Mesothelial cell of epicardium (in vitro differentiated cells): ENCODE data around the gene TSFM. TPM values are rescaled to one million over a fixed set of nuclear protein-coding genes. Genes with fewer than 3 reads are reported as not detected.

Source experiments
- DNase-seq, 2 experiments: peaks; one replicate each; pipeline ENCODE4 v3.0.0; 2021; ENCODE audit warnings: low spot score in 2 of 2; ENCODE audit not compliant: unreplicated experiment in 2 of 2
- H3K27ac Mint-ChIP-seq: 2 replicates; pipeline ENCODE4 v1.8.0; 2021; ENCODE audit warnings: mixed read lengths
- H3K27me3 Mint-ChIP-seq: 2 replicates; pipeline ENCODE4 v1.8.0; 2021; ENCODE audit warnings: low read depth, mixed read lengths
- H3K36me3 Mint-ChIP-seq: 2 replicates; pipeline ENCODE4 v1.8.0; 2021; ENCODE audit warnings: mixed read lengths
- H3K4me1 Mint-ChIP-seq: 2 replicates; pipeline ENCODE4 v1.8.0; 2021; ENCODE audit warnings: mixed read lengths
- H3K4me3 Mint-ChIP-seq: 2 replicates; pipeline ENCODE4 v1.8.0; 2021; ENCODE audit warnings: mild to moderate bottlenecking, moderate library complexity, mixed read lengths
- H3K9me3 Mint-ChIP-seq: 2 replicates; pipeline ENCODE4 v1.8.0; 2021; ENCODE audit warnings: mixed read lengths
- CTCF ChIP-seq: fragments of 200-600 bp; sonication (generic); IDR thresholded peaks from one replicate; pipeline ENCODE4 v1.5.0; 2021; ENCODE audit warnings: antibody characterized with exemption; ENCODE audit not compliant: unreplicated experiment
- total RNA-seq: library from RNA; stranded (reverse); gene quantifications from 3 replicates; pipeline ENCODE4 v1.2.1, GENCODE V29; 2021

Gene TSFM
- total RNA-seq, 1 donor from 2014 or later, result 23.4 TPM

- Mint-ChIP-seq H3K36me3 (peaks cover 17% of the 10 kb centered on the region), H3K4me1 (no peaks in the 10 kb centered on the region)
Measured at GRCh38 chr12:57802607-57803006, 20.0 kb downstream of the TSFM start.

GRCh38 chr12:57803319-57803893 lies 20.8 kb downstream of the TSFM start:
- DNase-seq, result peak in 1 of 2 experiments; percentile 49
- Mint-ChIP-seq H3K27me3 (no peaks in the 10 kb centered on the region), H3K4me1 (no peaks in the 10 kb centered on the region), H3K36me3 (peaks cover 17% of the 10 kb centered on the region), H3K4me3 (no peak overlapping the region), H3K9me3 (no peaks in the 10 kb centered on the region), H3K27ac (no peak overlapping the region)
- TF ChIP-seq CTCF, result peak; percentile 51

More at GRCh38 chr12:57802607-57803006, 20.0 kb downstream of the TSFM start:
- H3K9me3 Mint-ChIP-seq, result no peaks in the 10 kb centered on the region
- no peak overlapping the region for H3K4me3 Mint-ChIP-seq
- TF ChIP-seq CTCF, result no peak
- no peaks in the 10 kb centered on the region for H3K27me3 Mint-ChIP-seq
- H3K27ac Mint-ChIP-seq, result no peak overlapping the region
- no peak for DNase-seq

GRCh38 chr12:57806677-57807076 lies 24.1 kb downstream of the TSFM start:
- H3K4me1 Mint-ChIP-seq, result no peaks in the 10 kb centered on the region
- H3K27me3 Mint-ChIP-seq, result no peaks in the 10 kb centered on the region
- no peak overlapping the region for H3K4me3 Mint-ChIP-seq
- no peak for TF ChIP-seq CTCF
- no peak overlapping the region for H3K27ac Mint-ChIP-seq
- H3K9me3 Mint-ChIP-seq, result no peaks in the 10 kb centered on the region
- H3K36me3 Mint-ChIP-seq, result peaks cover 13% of the 10 kb centered on the region
- no peak for DNase-seq

GRCh38 chr12:57807285-57807684 lies 24.7 kb downstream of the TSFM start:
- Mint-ChIP-seq H3K9me3 (no peaks in the 10 kb centered on the region), H3K4me1 (no peaks in the 10 kb centered on the region), H3K36me3 (peaks cover 15% of the 10 kb centered on the region), H3K4me3 (no peak overlapping the region), H3K27ac (no peak overlapping the region), H3K27me3 (no peaks in the 10 kb centered on the region)
- no peak for DNase-seq
- no peak for TF ChIP-seq CTCF

GRCh38 chr12:57808351-57808750 lies 25.8 kb downstream of the TSFM start:
- Mint-ChIP-seq H3K27ac (no peak overlapping the region), H3K27me3 (no peaks in the 10 kb centered on the region), H3K36me3 (peaks cover 17% of the 10 kb centered on the region), H3K4me1 (no peaks in the 10 kb centered on the region), H3K9me3 (no peaks in the 10 kb centered on the region), H3K4me3 (no peak overlapping the region)
- DNase-seq, result no peak
- no peak for TF ChIP-seq CTCF

- Mint-ChIP-seq H3K4me3 (no peak overlapping the region), H3K27ac (no peak overlapping the region), H3K27me3 (no peaks in the 10 kb centered on the region), H3K4me1 (no peaks in the 10 kb centered on the region), H3K9me3 (no peaks in the 10 kb centered on the region), H3K36me3 (peaks cover 17% of the 10 kb centered on the region)
- TF ChIP-seq CTCF, result no peak
- DNase-seq, result no peak
Measured at GRCh38 chr12:57809425-57809824, 26.8 kb downstream of the TSFM start.
